HG03097 (cell line): ENCODE data around the gene CBR3.
"Not testable (repeated sequence)": the region's sequence is repeated elsewhere in the genome, so short reads cannot be mapped to it uniquely, and the experiment has no call there.

Experiments
- ATAC-seq: cut with Tn5 transposase; IDR thresholded peaks from one replicate; pipeline ENCODE4 v1.9.1; 2021; ENCODE audit not compliant: unreplicated experiment, low FRiP score

The CBR3 gene

DNA sequence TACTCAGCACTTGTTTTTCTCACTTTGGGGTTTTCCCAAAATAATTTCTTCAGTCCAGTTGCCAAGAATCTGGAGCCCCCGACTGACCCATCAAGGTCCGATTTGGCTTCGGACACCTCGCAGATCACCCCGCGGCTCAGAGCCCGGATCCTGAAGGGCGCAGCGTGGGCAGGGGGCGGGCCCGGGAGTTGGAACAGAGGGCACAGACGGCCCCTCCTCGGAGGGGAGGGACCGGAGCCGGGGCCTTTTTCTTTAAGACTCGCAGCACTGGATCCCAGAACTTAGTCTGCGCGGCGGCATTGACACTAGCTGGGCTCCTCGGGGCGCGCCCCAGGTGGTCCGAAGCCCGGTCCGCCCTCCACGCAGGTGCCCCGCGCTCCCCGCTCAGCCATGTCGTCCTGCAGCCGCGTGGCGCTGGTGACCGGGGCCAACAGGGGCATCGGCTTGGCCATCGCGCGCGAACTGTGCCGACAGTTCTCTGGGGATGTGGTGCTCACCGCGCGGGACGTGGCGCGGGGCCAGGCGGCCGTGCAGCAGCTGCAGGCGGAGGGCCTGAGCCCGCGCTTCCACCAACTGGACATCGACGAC lies at the start of gene CBR3:
Gene CBR3, plus strand, starts transcription at position 277 of the 588 bp plus-strand sequence. Its CDS starts 114 bp downstream, at position 391.
- no peak for ATAC-seq

GRCh38 chr21:36087362-36088138 lies 47.3 kb upstream of the CBR3 start:
- ATAC-seq, result no peak

GRCh38 chr21:36089946-36090345 lies 44.9 kb upstream of the CBR3 start:
- no peak for ATAC-seq

GRCh38 chr21:36092681-36093080 lies 42.2 kb upstream of the CBR3 start:
- ATAC-seq, result no peak

GRCh38 chr21:36093512-36093911 lies 41.4 kb upstream of the CBR3 start:
- no peak for ATAC-seq

DNA sequence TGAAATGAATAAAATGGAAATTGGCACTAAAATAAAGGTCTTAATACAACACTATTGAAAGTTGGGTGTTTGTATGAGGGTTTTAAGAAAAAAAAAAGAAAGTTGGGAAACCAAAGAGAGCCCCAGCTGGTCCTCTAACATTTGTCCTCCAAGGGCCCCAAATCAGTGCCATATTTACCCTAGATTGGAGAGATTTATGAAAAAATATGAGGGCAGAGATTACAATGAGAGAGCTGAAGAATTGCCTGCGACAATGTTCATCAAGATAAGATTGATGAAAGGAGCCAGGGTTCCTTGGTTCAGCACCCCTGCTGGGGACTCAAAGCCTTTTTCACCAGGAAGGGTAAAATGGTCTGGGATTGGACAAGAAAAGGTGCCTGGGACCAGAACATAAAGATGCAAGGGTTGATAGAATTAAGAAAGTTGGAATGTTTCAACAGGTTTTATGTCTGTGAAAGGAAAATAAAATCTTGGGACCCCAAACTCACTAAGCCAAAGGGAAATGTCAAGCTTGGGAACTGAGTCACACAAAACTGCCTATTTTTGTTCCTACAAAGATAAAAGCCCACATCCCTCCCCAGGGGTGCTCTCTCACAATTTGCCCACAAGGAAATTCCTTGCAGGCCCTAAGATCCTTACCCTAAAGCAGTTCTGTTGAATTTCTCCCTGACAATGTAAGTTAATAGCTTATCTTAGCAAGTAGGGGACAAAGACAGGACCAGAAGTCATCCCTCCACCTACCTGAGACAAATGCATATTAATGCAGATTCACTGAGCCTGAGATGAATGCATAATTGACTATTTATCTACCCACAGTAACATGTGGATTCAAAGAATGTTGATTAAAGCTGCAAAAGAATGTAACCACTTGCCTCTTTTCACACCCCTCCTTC lies 38.2 kb upstream of the CBR3 start:
- ATAC-seq, result no peak

DNA sequence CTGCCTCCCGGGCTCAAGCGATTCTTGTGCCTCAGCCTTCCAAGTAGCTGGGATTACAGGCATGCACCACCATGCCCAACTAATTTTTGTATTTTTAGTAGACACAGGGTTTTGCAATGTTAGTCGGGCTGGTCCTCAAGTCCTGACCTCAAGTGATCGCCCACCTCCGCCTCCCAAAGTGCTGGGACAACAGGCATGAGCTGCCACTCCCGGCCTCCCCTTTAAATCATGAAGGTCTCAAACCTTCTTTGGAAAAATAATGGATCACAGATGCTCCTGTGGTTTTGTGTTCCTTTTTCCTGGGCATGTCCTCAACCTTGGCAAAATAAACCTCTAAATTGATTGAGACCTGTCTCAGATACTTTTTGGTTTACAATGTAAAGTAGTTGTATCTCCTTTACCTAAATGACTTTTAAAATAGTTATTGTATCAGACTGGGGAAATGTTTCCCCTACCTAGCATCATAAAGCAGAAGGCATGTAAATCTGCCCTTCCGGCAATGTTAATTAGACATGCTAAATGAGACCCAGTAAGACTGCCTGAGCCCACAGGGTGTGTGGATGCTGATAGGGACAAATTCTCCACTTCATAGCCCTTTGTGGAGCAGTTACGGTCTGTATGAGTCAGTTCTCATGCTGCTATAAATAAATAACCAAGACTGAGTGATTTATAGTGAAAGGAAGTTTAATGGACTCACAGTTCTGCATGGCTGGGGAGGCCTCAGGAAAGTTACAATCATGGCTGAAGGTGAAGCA lies 37.3 kb upstream of the CBR3 start:
- no peak for ATAC-seq

GRCh38 chr21:36098182-36098532 lies 36.7 kb upstream of the CBR3 start:
- no peak for ATAC-seq

- ATAC-seq, result no peak
Measured at GRCh38 chr21:36099000-36099399, 35.9 kb upstream of the CBR3 start.

DNA sequence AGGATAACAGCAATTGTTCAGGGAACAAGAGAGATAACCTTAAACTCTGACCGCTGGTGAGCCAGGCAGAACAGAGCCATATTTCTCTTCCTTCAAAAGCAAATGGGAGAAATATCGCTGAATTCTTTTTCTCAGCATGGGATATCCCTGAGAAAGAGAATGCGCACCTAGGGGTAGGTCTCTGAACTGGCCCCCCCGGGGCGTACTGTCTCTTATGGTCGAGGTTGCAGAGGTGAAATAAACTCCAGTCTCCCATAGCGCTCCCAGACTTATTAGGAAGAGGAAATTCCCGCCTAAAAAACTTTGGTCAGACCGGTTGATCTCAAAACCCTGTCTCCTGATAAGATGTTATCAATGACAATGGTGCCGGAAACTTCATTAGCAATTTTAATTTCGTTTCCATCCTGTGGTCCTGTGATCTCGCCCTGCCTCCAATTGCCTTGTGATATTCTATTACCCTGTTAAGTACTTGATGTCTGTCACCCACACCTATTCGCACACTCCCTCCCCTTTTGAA lies 35.1 kb upstream of the CBR3 start:
- not testable (repeated sequence) for ATAC-seq

GRCh38 chr21:36100971-36101641 lies 33.8 kb upstream of the CBR3 start:
- no peak for ATAC-seq

GRCh38 chr21:36103434-36103833 lies 31.4 kb upstream of the CBR3 start:
- ATAC-seq, result no peak

DNA sequence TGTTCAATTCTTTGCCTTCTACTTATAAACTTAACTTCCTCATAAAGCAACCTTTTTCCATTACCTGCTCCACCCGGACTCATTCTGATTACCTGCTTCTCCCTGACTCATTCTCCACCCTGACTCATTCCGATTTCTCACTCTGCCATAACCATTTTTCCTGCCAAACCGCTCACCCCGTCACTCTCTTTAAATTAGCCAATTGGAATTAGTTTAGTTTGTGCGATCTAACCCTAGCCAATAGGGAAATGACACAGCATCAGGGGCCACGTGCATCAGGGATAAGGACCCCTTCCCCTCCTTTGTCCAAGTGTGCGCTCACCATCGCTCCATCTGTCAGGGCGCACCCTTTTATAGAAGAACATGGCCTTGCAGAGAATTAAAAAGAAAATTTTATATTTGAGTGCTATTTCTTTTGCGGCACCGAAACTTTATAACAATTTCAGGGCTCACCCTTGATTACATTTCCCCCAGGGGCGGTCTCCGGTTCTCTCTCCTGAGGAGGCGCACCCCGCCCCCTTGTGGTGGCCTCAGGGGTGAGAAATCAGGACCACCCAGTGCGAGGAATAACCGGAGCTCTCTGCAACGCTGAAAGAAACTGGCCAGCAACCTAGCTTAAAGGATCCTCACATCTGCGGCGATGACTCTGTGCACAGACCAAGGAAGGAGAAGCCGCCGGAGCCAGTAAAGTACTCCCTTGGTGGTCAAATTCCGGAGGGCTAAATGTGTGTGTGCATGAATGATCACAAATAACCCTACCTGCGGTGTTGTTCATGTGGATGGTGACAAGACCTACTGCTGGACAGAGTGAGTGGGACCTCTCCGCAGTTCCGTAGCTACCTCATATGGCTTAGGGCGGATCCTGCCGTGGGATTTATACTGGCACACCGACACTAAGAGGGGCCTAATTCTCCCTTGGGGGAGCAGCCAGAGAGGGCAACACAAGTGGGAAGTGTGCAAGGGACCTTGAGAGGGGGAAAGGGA lies 30.3 kb upstream of the CBR3 start:
- no peak for ATAC-seq

GRCh38 chr21:36105327-36105842 lies 29.5 kb upstream of the CBR3 start:
- no peak for ATAC-seq

- no peak for ATAC-seq
Measured at GRCh38 chr21:36109868-36110267, 25.0 kb upstream of the CBR3 start.

- ATAC-seq, result no peak
Measured at GRCh38 chr21:36111238-36111637, 23.6 kb upstream of the CBR3 start.

DNA sequence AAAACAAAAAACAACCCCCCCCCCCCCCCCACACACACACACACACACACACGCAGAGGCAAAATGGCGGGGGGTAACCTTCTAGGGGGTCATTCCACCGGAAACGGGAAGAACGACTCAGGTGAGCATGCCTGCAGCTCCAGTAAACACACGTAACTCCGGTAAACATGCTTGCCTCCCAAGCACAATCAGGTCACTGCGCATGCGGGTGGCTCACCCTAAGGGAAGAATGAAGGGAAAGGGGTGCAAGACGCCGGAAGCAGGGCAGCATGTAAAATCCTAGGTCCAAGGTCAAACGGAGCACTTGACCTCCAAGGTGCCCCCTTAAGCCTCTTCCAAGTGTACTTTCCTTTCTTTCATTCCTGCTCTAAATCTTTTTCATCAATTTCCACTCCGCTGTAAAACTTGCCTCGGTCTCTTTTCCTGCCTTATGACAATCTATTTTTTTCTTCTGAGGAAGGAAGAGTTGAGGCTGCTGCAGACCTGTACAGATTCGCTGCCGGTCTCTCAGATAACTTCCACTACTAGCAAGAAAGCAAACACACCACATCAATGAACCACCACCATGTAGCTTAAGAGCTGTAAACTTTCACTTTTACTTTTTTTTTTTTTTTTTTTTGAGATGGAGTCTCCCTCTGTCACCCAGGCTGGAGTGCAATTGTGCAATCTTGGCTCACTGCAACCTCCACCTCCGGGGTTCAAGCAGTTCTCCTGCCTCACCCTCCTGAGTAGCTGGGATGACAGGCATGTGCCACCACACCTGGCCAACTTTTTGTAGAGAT lies 21.0 kb upstream of the CBR3 start:
- no peak for ATAC-seq
